HepG2 (cell line): ENCODE measurements around the gene HEATR5B. TPM values are rescaled to one million over a fixed set of nuclear protein-coding genes. Genes with fewer than 3 reads are reported as not detected.

Experiments
- ATAC-seq: fragments of 200-7000 bp; cut with Tn5 transposase; 3 replicates; pipeline ENCODE4 v1.9.1; 2020; ENCODE audit warnings: mild to moderate bottlenecking, moderate library complexity
- BruUV-seq: library from RNA; stranded (reverse); fragments of 400-500 nt; replicated peaks from 2 replicates; lab custom pipeline; 2021; lab: Mats Ljungman, UMichigan
- CTCF ChIA-PET: fragments of 300-600 bp; formaldehyde crosslinking; extraction: SDS; loops from one replicate; lab custom pipeline; 2021; ENCODE audit warnings: low total read pairs, inconsistent platforms, low intra/inter-chr PET ratio; lab: Yijun Ruan, JAX
- POLR2A ChIA-PET: fragments of 350-600 bp; sonication (Branson Sonifier 250); formaldehyde crosslinking; loops from one replicate; lab custom pipeline; 2020; ENCODE audit warnings: antibody characterized with exemption, inconsistent platforms; lab: Yijun Ruan, JAX
- DNase-seq: peaks from one replicate; pipeline ENCODE4 v3.0.0-alpha.2; 2015; ENCODE audit warnings: low spot score
- FAIRE-seq: peaks from 3 replicates; lab custom pipeline; 2011; peaks lifted over from hg19 to GRCh38; lab: Jason Lieb, UNC
- H2AFZ ChIP-seq: one replicate; pipeline ENCODE4 v1.6.1; 2011; ENCODE audit warnings: low read length, inconsistent platforms
- H3K27ac ChIP-seq: fragments of 300-600 bp; 3 replicates; pipeline ENCODE4 v1.8.0; 2011; ENCODE audit warnings: mixed run types, mild to moderate bottlenecking, mixed read lengths, low read length, inconsistent platforms; ENCODE audit not compliant: insufficient read depth; ENCODE audit errors: extremely low read length
- H3K27me3 ChIP-seq, 2 experiments: fragments of 200-600 bp in 1 of 2; 2 replicates in 1 of 2; 3 replicates in 1 of 2; pipeline versions ENCODE4 v1.6.0 to v1.8.0; 2011; ENCODE audit warnings: low read length in 2 of 2, mild to moderate bottlenecking in 2 of 2, moderate library complexity in 2 of 2, inconsistent platforms in 1 of 2; ENCODE audit not compliant: insufficient read depth in 2 of 2, control insufficient read depth in 1 of 2
- H3K36me3 ChIP-seq, 2 experiments: fragments of 200-600 bp in 1 of 2; replicated peaks in 1 of 2; 2 replicates in 1 of 2; 3 replicates in 1 of 2; pipeline versions ENCODE4 v1.5.1 to v1.8.0; 2011; ENCODE audit warnings: low read length in 2 of 2, inconsistent platforms in 1 of 2; ENCODE audit not compliant: insufficient read depth in 2 of 2, control insufficient read depth in 1 of 2
- H3K4me1 ChIP-seq: 2 replicates; pipeline ENCODE4 v1.5.1; 2012; ENCODE audit warnings: low read length, inconsistent platforms; ENCODE audit not compliant: insufficient read depth
- H3K4me2 ChIP-seq: 2 replicates; pipeline ENCODE4 v1.6.0; 2011; ENCODE audit warnings: low read depth, low read length, inconsistent platforms
- H3K4me3 ChIP-seq, 3 experiments: fragments of 200-600 bp in 1 of 3; sonication (generic), shearing (Covaris generic) in 1 of 3; replicated peaks in 1 of 3; 2 replicates each; pipeline ENCODE4 v1.5.1; 2011 to 2016; ENCODE audit warnings: low read length in 3 of 3, inconsistent platforms in 2 of 3, low read depth in 2 of 3, mild to moderate bottlenecking in 2 of 3, control low read depth in 1 of 3, mixed read lengths in 1 of 3; ENCODE audit not compliant: insufficient read depth in 1 of 3
- H3K79me2 ChIP-seq: one replicate; pipeline ENCODE4 v1.6.1; 2011; ENCODE audit warnings: low read length, inconsistent platforms; ENCODE audit not compliant: insufficient read depth
- H3K9ac ChIP-seq: 2 replicates; pipeline ENCODE4 v1.6.0; 2011; ENCODE audit warnings: mild to moderate bottlenecking, low read depth, low read length, inconsistent platforms; ENCODE audit not compliant: insufficient read depth
- H3K9me3 ChIP-seq: 2 replicates; pipeline ENCODE4 v1.5.1; 2012; ENCODE audit warnings: mild to moderate bottlenecking, low read length
- H4K20me1 ChIP-seq: 2 replicates; pipeline ENCODE4 v1.6.0; 2011; ENCODE audit warnings: inconsistent platforms, mild to moderate bottlenecking, low read length, moderate library complexity; ENCODE audit not compliant: insufficient read depth
- ATRX ChIP-seq: sonication (generic); formaldehyde crosslinking; IDR thresholded peaks from 2 replicates; pipeline ENCODE4 v1.4.0; 2020; ENCODE audit warnings: missing genetic modification reagents, borderline replicate concordance
- MNT ChIP-seq: fragments of 450-650 bp; IDR thresholded peaks from 2 replicates; pipeline ENCODE4 v1.6.1; 2016
- TBL1XR1 ChIP-seq: fragments of 150-350 bp; IDR thresholded peaks from 2 replicates; pipeline ENCODE4 v1.6.1; 2014; ENCODE audit warnings: borderline replicate concordance, low read length; ENCODE audit not compliant: partially characterized antibody
- ZNF24 ChIP-seq: fragments of 450-650 bp; IDR thresholded peaks from 2 replicates; pipeline ENCODE4 v1.6.1; 2017; ENCODE audit warnings: antibody characterized with exemption, mild to moderate bottlenecking
- ZNF816 ChIP-seq: sonication (generic); formaldehyde crosslinking; IDR thresholded peaks from 2 replicates; pipeline ENCODE4 v1.8.0; 2022; ENCODE audit warnings: missing genetic modification reagents, mild to moderate bottlenecking, borderline replicate concordance
- in situ Hi-C: cut with HindIII; loops from 2 replicates; pipeline ENCODE4 v1.10.0; 2017; ENCODE audit warnings: low pct_unique_long_range_greater_than_20kb; ENCODE audit not compliant: extremely low pct_ligation_motif_present
- intact Hi-C: fragments of 100-400 bp; cut with micrococcal nuclease; formaldehyde crosslinking; loops from one replicate; pipeline ENCODE4 v1.10.0; 2022; ENCODE audit not compliant: unreplicated experiment
- polyA plus RNA-seq, 8 experiments: library from polyadenylated mRNA; depleted of rRNA in 3 of 8; stranded (reverse) in 7 of 8; unstranded in 1 of 8; fragments of >200 nt; fragmentation: Illumina TruSeq in 4 of 8; extraction: Trizol in 4 of 8; gene quantifications; 2 replicates each; pipeline versions ENCODE4 v1.2.1 to v1.2.3, GENCODE V29; 2011 to 2016; ENCODE audit warnings: low read depth in 4 of 8, missing spikeins in 1 of 8, mixed read lengths in 1 of 8; ENCODE audit not compliant: insufficient read depth in 1 of 8
- total RNA-seq, 5 experiments: library from RNA; depleted of rRNA; stranded (reverse); fragments of >200 nt; fragmentation: Illumina TruSeq; extraction: Trizol; gene quantifications; 2 replicates each; pipeline ENCODE4 v1.2.3, GENCODE V29; 2016; ENCODE audit warnings: low read depth in 1 of 5
- TF ChIP-seq, protein P1 (sequence below): sonication (generic); formaldehyde crosslinking; IDR thresholded peaks from 2 replicates; pipeline ENCODE4 v1.8.1; 2023; ENCODE audit warnings: mild to moderate bottlenecking, moderate library complexity, missing genetic modification reagents

The HEATR5B gene
- total and polyA plus RNA-seq, 2 of the 13 experiments (the other 11 are each of a cell fraction or from before 2014, with no cell fraction given), result 12.7 to 16.3 TPM

DNA sequence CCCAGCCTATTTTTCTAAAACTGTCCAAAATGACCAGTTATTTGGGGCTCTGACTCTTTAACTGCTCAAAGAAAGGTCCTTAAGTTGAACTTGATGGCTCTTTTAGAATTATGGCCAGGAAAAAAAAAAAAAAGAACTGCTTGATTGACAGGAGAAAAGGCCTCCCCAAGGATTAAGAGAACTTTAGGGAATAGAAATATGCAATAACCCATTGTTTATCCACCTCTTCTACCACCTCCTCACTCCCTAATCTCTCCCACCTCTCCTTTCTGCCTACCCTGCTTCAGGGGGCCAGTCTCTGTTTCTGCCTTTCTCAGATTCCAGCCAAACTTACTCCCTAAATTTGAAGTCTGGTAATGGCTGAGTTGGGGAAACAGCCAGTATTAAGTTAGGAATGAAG, 112.2 kb downstream of the HEATR5B start:
- TF ChIP-seq ZNF816 (CRISPR knock-in tag) (no peak), MNT (no peak), ZNF24 (no peak), ATRX (CRISPR knock-in tag) (no peak), TBL1XR1 (no peak)
- TF ChIP-seq, protein P1, sequence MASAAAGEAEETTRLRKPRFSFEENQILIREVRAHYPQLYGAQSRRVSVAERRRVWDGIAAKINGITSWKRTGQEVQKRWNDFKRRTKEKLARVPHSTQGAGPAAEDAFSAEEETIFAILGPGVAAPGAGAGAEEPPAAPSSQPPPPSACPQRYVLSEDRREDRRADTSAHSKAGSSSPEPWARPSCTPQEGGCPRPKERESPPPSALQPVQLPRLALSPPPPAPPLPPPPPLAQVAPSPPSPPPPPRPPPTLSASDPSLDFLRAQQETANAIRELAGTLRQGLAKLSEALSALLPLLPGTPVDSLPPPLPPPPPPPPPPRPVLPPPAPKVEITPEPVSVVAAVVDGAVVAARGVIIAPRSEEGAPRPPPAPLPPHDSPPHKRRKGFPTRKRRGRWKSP (CRISPR knock-in tag), result no peak

More for the DNA sequence above, 112.2 kb downstream of the HEATR5B start:
- Histone ChIP-seq H3K4me1 (peaks cover 30% of the 10 kb centered on the region), H4K20me1 (no peaks in the 10 kb centered on the region), H2AFZ (no peak overlapping the region), H3K4me3 (no peak overlapping the region), H3K4me2 (no peak overlapping the region), H3K27me3 (no peaks in the 10 kb centered on the region; a peak in 1 of 5 replicates), H3K9ac (no peak overlapping the region), H3K9me3 (no peaks in the 10 kb centered on the region), H3K79me2 (no peaks in the 10 kb centered on the region), H3K36me3 (no peaks in the 10 kb centered on the region), H3K27ac (no peak overlapping the region)
- intact Hi-C loops, result no loop called here
- DNase-seq, result no peak
- in situ Hi-C loops, result no loop called here
- BruUV-seq, result no TSS peak
- ChIA-PET POLR2A (no interaction called here), CTCF (no interaction called here)
- ATAC-seq, result no peak
- FAIRE-seq, result no peak
